NT2/D1 (cell line): ENCODE measurements around the gene ANKZF1.

Experiments used
- SUZ12 ChIP-seq: IDR thresholded peaks from 2 replicates; pipeline ENCODE4 v1.6.1; 2011; ENCODE audit not compliant: insufficient read length, insufficient read depth; ENCODE audit errors: extremely low read depth
- YY1 ChIP-seq: IDR thresholded peaks from 2 replicates; pipeline ENCODE4 v1.6.1; 2011; ENCODE audit not compliant: insufficient read length, insufficient read depth
- ZNF274 ChIP-seq: IDR thresholded peaks from 2 replicates; pipeline ENCODE4 v1.6.1; 2011; ENCODE audit warnings: mild to moderate bottlenecking, low read depth, low read length

DNA sequence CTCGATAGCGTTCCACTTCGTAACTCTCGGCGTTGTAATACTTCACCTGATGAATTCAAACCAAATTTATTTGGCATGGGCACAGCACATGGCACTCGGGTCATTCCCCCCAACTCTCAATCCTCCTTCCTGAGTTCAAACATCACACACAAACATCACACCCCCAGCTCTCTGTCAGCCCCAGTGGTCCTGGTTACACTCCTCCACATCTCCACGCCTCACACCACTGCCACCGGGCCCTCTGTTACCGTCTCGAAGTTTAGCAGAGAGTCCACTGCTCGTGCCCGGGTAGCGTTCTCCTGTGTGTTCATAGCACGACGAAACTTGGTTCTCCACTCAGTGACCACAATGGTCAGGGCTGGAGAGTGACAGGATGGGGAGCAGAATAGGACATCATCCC lies 15.5 kb upstream of the ANKZF1 start:
- no peak for TF ChIP-seq YY1
- TF ChIP-seq SUZ12: no peak
- TF ChIP-seq ZNF274: no peak
